OCI-LY7 (cell line): Measurements from ENCODE around the gene RAD51. TPM values are rescaled to one million over a fixed set of nuclear protein-coding genes. Genes with fewer than 3 reads are reported as not detected.
A peak's percentile ranks its signal among the peaks of the same experiment; 100 is the strongest.

Experiments
- BruUV-seq: library from RNA; stranded (reverse); fragments of 400-500 nt; replicated peaks from 2 replicates; lab custom pipeline; 2021; lab: Mats Ljungman, UMichigan
- CTCF ChIA-PET: fragments of 300-600 bp; sonication (Branson Sonifier 250); formaldehyde crosslinking; loops from one replicate; lab custom pipeline; 2022; ENCODE audit warnings: antibody characterized with exemption; ENCODE audit not compliant: unreplicated experiment; lab: Charles Lee
- POLR2A ChIA-PET: fragments of 300-600 bp; sonication (Branson Sonifier 250); formaldehyde crosslinking; loops from one replicate; lab custom pipeline; 2022; ENCODE audit warnings: antibody characterized with exemption; lab: Charles Lee
- DNase-seq: peaks from one replicate; pipeline ENCODE4 v3.0.0-alpha.2; 2015; ENCODE audit warnings: low spot score
- H2AFZ ChIP-seq: fragments of 200-600 bp; sonication (generic), shearing (Covaris generic); 2 replicates; pipeline ENCODE4 v1.6.1; 2014; ENCODE audit warnings: mild to moderate bottlenecking, antibody characterized with exemption, low read length, moderate library complexity
- H3K27ac ChIP-seq: fragments of 200-600 bp; sonication (generic); 2 replicates; pipeline ENCODE4 v1.5.1; 2014; ENCODE audit warnings: mixed run types, low read depth, mild to moderate bottlenecking, moderate library complexity, low read length, inconsistent platforms; ENCODE audit not compliant: poor library complexity, severe bottlenecking
- H3K36me3 ChIP-seq: fragments of 200-600 bp; sonication (generic); 2 replicates; pipeline ENCODE4 v1.6.1; 2014; ENCODE audit warnings: mild to moderate bottlenecking, antibody characterized with exemption, low read length, moderate library complexity, mixed read lengths; ENCODE audit not compliant: insufficient read depth
- H3K4me1 ChIP-seq: fragments of 200-600 bp; sonication (generic); 2 replicates; pipeline ENCODE4 v1.5.1; 2014; ENCODE audit warnings: mild to moderate bottlenecking, low read length; ENCODE audit not compliant: insufficient read depth, poor library complexity, severe bottlenecking
- H3K4me2 ChIP-seq: fragments of 200-600 bp; sonication (generic); 2 replicates; pipeline ENCODE4 v1.6.1; 2014; ENCODE audit warnings: mild to moderate bottlenecking, low read length
- H3K4me3 ChIP-seq: fragments of 200-600 bp; sonication (generic); 2 replicates; pipeline ENCODE4 v1.5.1; 2014; ENCODE audit warnings: mild to moderate bottlenecking, low read depth, low read length; ENCODE audit not compliant: poor library complexity, severe bottlenecking
- H3K79me2 ChIP-seq: fragments of 200-600 bp; sonication (generic); 2 replicates; pipeline ENCODE4 v1.6.1; 2016; ENCODE audit warnings: low read depth, mild to moderate bottlenecking, low read length, moderate library complexity, mixed read lengths; ENCODE audit not compliant: insufficient read depth
- H3K9me2 ChIP-seq: fragments of 200-600 bp; sonication (generic); 2 replicates; pipeline ENCODE4 v1.6.1; 2016; ENCODE audit warnings: mild to moderate bottlenecking, low read length, mixed read lengths; ENCODE audit not compliant: insufficient read depth
- H3K9me3 ChIP-seq: fragments of 200-600 bp; sonication (generic); 2 replicates; pipeline ENCODE4 v1.6.1; 2014; ENCODE audit warnings: mild to moderate bottlenecking, mixed run types, low read length, mixed read lengths
- H4K20me1 ChIP-seq: fragments of 200-600 bp; sonication (generic); 2 replicates; pipeline ENCODE4 v1.6.1; 2014; ENCODE audit warnings: mild to moderate bottlenecking, antibody characterized with exemption, low read length, moderate library complexity, mixed read lengths; ENCODE audit not compliant: insufficient read depth
- EZH2phosphoT487 ChIP-seq: fragments of 200-600 bp; sonication (generic); IDR thresholded peaks from 2 replicates; pipeline ENCODE4 v1.6.1; 2018; ENCODE audit warnings: low read depth, borderline replicate concordance, mild to moderate bottlenecking, mixed run types, antibody characterized with exemption, low read length, moderate library complexity, mixed read lengths
- intact Hi-C: fragments of 100-400 bp; cut with micrococcal nuclease; formaldehyde crosslinking; loops from one replicate; pipeline ENCODE4 v1.10.0; 2022; ENCODE audit not compliant: unreplicated experiment
- total RNA-seq, 2 experiments: library from RNA; depleted of rRNA in 1 of 2; stranded (reverse); fragments of >200 nt in 1 of 2; shearing (Covaris generic) in 1 of 2; gene quantifications; 2 replicates each; pipeline ENCODE4 v1.2.3, GENCODE V29; 2014 to 2022
- TF ChIP-seq, protein P1 (sequence below): fragments of 200-600 bp; sonication (generic); conservative IDR thresholded peaks from 2 replicates; pipeline ENCODE4 v1.5.1; 2014; ENCODE audit warnings: mild to moderate bottlenecking, antibody characterized with exemption, low read length, moderate library complexity, mixed read lengths

Gene RAD51
- total RNA-seq, 2 experiments from 2014 or later = 45.8 to 86.8 TPM

DNA sequence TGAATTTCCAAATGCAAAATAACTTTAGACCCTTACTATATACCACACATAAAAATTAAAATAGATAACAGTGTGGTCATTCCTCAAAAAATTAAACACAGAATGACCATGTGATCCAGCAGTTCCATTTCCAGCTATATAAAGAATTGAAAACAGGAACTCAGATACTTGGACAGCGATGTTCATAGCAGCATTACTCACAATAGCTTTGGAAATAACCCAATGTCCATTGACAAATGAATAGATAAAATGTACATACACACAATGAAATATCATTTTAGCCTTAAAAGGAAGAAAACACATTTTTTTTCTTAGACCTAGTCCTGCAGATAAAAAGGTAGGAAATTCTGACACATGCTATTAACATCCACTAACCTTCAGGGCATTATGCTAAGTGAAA, 26.7 kb downstream of the RAD51 start:
- no peaks in the 10 kb centered on the region for H3K4me1 ChIP-seq
- H3K79me2 ChIP-seq = no peaks in the 10 kb centered on the region
- H3K4me3 ChIP-seq = no peak overlapping the region
- H3K9me3 ChIP-seq = no peaks in the 10 kb centered on the region
- H3K27ac ChIP-seq = no peak overlapping the region
- TSS peak; percentile 34 for BruUV-seq
- H4K20me1 ChIP-seq = no peaks in the 10 kb centered on the region
- ChIA-PET POLR2A (interaction anchor here (0.5 kb wide), 1 partner anchor 322 kb away, joined by 3 read pairs; no protein-coding TSS in a partner anchor), CTCF (no interaction called here)
- no peak overlapping the region for H3K4me2 ChIP-seq
- no peak overlapping the region for H2AFZ ChIP-seq
- TF ChIP-seq, protein P1, sequence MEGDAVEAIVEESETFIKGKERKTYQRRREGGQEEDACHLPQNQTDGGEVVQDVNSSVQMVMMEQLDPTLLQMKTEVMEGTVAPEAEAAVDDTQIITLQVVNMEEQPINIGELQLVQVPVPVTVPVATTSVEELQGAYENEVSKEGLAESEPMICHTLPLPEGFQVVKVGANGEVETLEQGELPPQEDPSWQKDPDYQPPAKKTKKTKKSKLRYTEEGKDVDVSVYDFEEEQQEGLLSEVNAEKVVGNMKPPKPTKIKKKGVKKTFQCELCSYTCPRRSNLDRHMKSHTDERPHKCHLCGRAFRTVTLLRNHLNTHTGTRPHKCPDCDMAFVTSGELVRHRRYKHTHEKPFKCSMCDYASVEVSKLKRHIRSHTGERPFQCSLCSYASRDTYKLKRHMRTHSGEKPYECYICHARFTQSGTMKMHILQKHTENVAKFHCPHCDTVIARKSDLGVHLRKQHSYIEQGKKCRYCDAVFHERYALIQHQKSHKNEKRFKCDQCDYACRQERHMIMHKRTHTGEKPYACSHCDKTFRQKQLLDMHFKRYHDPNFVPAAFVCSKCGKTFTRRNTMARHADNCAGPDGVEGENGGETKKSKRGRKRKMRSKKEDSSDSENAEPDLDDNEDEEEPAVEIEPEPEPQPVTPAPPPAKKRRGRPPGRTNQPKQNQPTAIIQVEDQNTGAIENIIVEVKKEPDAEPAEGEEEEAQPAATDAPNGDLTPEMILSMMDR = no peak
- no peak for TF ChIP-seq EZH2phosphoT487
- DNase-seq = no peak
- peaks cover 88% of the 10 kb centered on the region for H3K36me3 ChIP-seq
- intact Hi-C loops = no loop called here
- H3K9me2 ChIP-seq = no peaks in the 10 kb centered on the region

DNA sequence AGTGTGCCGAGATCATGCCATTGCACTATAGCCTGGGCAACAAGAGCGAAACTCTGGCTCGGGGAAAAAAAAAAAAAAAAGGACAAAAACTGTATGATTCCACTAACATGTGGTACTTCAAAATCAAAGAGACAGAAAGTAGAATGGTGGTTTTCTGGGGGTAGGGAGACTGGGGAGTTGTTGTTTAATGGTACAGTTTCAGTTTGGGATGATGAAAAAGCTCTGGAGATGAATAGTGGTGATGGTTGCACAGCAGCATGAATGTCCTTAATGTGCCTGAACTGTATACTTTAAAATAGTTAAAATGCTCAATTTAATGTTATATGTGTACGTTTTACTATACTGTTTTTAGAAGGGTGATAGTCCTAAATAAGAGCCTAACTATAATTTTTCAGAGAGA, 27.4 kb downstream of the RAD51 start:
- Histone ChIP-seq H3K4me2 (no peak overlapping the region), H2AFZ (no peak overlapping the region), H3K4me3 (no peak overlapping the region), H3K27ac (no peak overlapping the region), H3K36me3 (peaks cover 85% of the 10 kb centered on the region), H3K9me2 (no peaks in the 10 kb centered on the region), H3K79me2 (no peaks in the 10 kb centered on the region), H3K4me1 (no peaks in the 10 kb centered on the region), H3K9me3 (no peaks in the 10 kb centered on the region), H4K20me1 (no peaks in the 10 kb centered on the region)
- intact Hi-C loops = no loop called here
- ChIA-PET CTCF (no interaction called here), POLR2A (no interaction called here)
- DNase-seq = no peak
- TF ChIP-seq EZH2phosphoT487 = no peak
- TF ChIP-seq, protein P1 = no peak
- no TSS peak for BruUV-seq

DNA sequence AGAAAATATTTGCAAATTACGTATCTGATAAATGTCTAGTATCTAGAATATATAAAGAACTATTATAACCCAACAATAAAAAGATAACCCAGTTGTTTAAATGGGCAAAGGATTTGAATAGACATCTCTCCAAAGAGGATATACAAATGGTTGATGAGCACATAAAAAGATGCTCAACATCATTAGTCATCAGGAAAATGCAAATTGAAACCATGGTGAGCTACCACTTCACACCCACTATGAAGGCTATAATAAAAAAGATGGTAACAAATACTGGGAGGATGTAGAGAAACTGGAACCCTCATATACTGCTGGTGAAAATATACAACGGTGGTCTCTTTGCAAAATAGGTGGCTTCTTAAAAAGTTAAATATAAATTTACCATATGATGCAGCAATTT, 28.0 kb downstream of the RAD51 start:
- H3K9me3 ChIP-seq = no peaks in the 10 kb centered on the region
- no peak for TF ChIP-seq EZH2phosphoT487
- TF ChIP-seq, protein P1 = no peak
- BruUV-seq = no TSS peak
- H3K4me1 ChIP-seq = no peaks in the 10 kb centered on the region
- ChIA-PET CTCF (interaction anchor here (0.9 kb wide), 1 partner anchor 24 kb away, joined by 4 read pairs; no protein-coding TSS in a partner anchor), POLR2A (interaction anchor here (0.6 to 1.0 kb wide), 3 partner anchors 14 to 29 kb away, joined by 3 to 4 read pairs (median 3); no protein-coding TSS in a partner anchor)
- intact Hi-C loops = no loop called here
- no peaks in the 10 kb centered on the region for H4K20me1 ChIP-seq
- no peaks in the 10 kb centered on the region for H3K79me2 ChIP-seq
- no peak overlapping the region for H3K4me2 ChIP-seq
- no peak overlapping the region for H2AFZ ChIP-seq
- H3K36me3 ChIP-seq = peaks cover 85% of the 10 kb centered on the region
- H3K27ac ChIP-seq = no peak overlapping the region
- no peak for DNase-seq
- H3K9me2 ChIP-seq = no peaks in the 10 kb centered on the region
- H3K4me3 ChIP-seq = no peak overlapping the region
